ENCODE results near the gene TRIP4.
"Not testable (repeated sequence)": the region's sequence is repeated elsewhere in the genome, so short reads cannot be mapped to it uniquely, and the experiment has no call there.

TRIP4 gene

DNA sequence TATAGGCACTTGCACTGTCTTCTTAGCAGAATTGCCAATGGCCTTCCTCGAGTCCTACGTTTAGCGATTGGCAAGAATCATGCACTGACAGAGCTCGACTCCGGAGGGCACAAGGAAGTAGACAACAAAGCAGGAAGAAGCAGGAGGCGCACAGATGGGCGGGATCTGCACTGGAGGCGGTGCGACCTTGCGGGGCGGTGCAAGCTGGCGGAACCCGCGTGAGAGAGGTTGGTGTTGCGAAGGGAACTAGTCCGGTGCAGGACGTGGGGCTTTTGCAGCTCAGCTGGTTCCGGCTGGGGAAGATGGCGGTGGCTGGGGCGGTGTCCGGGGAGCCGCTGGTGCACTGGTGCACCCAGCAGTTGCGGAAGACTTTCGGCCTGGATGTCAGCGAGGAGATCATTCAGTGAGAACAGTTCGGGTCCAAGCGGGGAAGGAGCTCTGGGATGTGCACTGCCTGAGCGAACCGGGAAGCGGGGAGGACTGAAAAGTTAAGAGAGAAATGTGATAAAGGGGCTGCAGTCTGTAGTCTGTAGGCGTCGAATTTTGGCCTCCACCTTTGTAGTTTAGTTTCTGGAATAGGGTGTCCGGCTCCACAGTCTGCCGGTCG, at the start of gene TRIP4:
TRIP4 (plus strand) TSS at position 275 of the 607 bp plus-strand sequence; CDS start at position 303, 28 bp downstream.
- peak; percentile 92 for DNase-seq (ENCODE audit: low read depth, low spot score)

DNA sequence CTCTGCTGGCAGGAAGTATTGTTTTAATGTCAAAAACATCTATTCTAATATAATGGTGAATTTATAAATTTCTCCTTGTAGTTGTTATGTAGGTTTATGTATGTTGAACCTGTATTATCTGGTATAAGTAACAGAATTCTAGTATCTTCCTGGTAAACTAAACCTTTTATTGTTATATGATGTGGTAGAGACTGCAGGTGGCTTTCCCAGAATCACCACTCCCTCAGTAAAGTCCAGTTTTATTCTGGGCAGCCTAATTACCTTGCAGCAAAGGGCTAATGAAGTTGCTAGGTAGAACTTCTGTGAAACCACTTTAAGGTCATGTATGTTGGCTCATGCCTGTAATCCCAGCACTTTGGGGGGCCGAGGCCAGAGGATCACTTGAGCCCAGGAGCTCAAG, 47.3 kb upstream of the TRIP4 start:
- no peak for DNase-seq (ENCODE audit: low read depth, low spot score)

- no peak for DNase-seq (ENCODE audit: low read depth, low spot score)
These were observed 45.7 kb upstream of the TRIP4 start for GRCh38 chr15:64341961-64342360.

DNA sequence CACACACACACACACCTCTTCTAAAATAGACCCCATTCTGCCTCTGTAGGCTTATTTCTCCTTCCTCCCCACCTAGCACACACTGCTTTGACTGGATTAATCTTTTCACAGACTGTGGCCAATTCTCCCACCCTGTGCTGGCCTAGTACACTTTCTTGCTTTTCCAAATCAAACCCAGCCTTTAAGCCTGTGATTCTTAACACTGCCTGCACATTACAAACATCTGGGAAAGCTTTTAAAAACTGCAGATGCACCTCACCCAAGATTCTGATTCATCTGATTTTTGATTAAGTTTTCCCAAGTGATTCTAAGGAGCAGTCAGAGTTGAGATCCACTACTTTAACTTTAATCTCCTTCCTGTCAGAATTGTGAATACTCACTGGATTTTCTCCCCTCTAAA, 44.4 kb upstream of the TRIP4 start:
- DNase-seq (ENCODE audit: low read depth, low spot score), result no peak

GRCh38 chr15:64343841-64344240, 43.8 kb upstream of the TRIP4 start:
- DNase-seq (ENCODE audit: low read depth, low spot score), result no peak

- no peak for DNase-seq (ENCODE audit: low read depth, low spot score)
These were observed 42.9 kb upstream of the TRIP4 start for GRCh38 chr15:64344651-64345294.

DNA sequence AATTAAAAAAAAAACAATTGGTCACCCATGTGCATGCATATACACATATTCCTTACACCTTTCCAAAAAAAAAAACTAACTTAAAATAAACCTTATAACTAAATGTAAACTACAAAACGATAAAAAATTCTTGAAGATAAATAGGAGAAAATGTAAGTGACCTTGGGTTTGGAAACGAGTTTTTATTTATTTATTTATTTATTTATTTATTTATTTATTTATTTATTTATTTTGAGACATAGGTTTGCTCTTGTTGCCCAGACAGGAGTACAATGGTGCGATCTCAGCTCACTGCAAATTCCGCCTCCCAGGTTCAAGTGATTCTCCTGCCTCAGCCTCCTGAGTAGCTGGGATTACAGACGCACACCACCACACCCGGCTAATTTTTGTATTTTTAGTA, 41.4 kb upstream of the TRIP4 start:
- not testable (repeated sequence) for DNase-seq (ENCODE audit: low read depth, low spot score)

DNA sequence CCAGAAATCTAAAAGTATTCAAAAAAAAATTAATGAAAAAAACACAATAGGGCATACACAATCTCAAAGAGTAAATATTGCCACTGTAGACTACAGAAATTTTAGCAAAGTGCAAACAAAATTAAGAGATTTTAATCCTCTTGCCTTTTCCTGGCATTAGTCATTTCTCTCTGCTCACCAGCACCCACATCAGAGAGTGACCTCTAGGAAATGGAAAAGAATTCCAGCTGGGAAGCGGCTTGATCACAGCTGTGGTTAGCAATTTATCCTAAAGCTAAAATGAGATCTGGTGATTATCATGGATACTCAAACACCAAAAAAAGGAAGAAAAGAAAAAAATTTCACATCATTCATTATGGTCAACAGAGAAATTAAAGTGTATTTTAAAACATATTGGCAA, 39.2 kb upstream of the TRIP4 start:
- no peak for DNase-seq (ENCODE audit: low read depth, low spot score)

DNA sequence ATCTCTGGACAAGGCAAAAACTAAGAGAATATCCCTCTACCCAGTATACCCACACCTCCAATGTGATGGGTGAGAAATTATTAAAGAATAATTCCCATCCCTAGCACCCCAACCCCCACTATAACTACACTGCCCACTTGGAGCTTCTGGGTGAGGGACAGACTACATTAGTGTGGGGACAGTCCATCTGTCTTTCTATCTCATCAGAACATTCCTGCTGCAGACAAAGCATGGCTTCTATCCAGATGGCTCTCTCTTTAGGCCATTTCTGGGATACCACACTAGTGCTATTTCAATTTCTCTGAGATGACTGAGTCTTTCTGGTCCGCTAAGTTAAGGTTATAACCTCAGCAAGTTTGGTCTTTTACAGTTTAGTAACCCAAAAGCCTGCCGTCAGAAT, 38.3 kb upstream of the TRIP4 start:
- no peak for DNase-seq (ENCODE audit: low read depth, low spot score)

- DNase-seq (ENCODE audit: low read depth, low spot score), result no peak
These were observed 36.4 kb upstream of the TRIP4 start for GRCh38 chr15:64351265-64351664.

GRCh38 chr15:64354688-64355344, 32.8 kb upstream of the TRIP4 start:
- DNase-seq (ENCODE audit: low read depth, low spot score), result no peak

DNA sequence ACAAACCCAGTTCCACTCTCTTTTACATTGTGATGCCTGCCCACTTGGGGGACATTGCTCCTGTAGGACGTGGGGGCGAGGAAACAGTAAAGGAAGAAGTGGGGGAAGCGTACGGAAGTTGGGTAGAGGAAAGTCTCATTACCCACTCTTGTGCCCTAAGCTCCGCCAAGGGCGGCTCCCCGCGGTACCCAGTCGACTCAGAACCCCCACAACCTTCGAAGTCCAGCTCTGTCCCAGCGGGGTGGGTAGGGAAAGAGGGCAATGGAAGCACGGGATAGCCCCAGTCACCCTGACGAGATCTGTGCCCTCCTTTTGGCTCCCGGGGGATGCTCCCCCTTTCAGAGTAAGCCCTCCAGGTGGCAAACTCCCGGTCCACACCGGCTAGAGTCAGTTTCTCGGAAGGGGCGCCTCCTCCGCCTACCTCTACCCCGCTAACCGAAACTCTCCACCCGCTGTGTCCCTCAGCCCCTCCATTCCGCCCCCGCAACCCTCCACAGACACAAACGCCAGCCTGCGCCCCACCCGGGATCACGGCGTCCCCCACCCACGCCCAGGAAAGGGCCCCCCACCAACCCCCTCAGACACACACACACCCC, 32.2 kb upstream of the TRIP4 start:
- no peak for DNase-seq (ENCODE audit: low read depth, low spot score)

- DNase-seq (ENCODE audit: low read depth, low spot score), result peak; percentile 83
These were observed 31.5 kb upstream of the TRIP4 start, which contains the start of gene CSNK1G1 for GRCh38 chr15:64355944-64356709. TSS of gene CSNK1G1 (minus strand) at chr15:64356173. CDS start at chr15:64300499, 55,674 bp downstream.

- no peak for DNase-seq (ENCODE audit: low read depth, low spot score)
These were observed 31.0 kb upstream of the TRIP4 start for GRCh38 chr15:64356710-64357040.

- DNase-seq (ENCODE audit: low read depth, low spot score), result no peak
These were observed 26.4 kb upstream of the TRIP4 start for GRCh38 chr15:64361259-64361658.

DNA sequence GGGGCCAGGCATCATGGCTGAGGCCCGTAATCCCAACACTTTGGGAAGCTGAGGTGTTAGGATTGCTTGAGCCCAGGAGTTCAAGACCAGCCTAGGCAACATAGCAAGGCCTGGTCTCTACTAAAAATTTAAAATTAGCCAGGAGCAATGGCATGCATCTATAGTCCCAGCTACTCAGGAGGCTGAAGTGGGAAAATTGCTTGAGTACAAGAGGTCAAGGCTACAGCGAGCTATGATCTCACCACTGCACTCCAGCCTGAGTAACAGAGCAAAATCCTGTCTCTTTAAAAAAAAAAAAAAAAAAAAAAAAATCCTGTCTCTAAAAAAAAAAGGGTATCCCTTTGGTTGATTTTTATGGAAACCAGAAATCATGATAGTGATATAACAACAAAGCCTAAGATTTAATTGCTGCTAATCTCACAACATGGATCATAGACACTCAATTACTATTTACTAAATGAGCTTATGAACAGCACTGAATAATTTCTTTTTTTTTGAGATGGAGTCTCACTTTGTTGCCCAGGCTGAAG, 18.5 kb upstream of the TRIP4 start:
- no peak for DNase-seq (ENCODE audit: low read depth, low spot score)

DNA sequence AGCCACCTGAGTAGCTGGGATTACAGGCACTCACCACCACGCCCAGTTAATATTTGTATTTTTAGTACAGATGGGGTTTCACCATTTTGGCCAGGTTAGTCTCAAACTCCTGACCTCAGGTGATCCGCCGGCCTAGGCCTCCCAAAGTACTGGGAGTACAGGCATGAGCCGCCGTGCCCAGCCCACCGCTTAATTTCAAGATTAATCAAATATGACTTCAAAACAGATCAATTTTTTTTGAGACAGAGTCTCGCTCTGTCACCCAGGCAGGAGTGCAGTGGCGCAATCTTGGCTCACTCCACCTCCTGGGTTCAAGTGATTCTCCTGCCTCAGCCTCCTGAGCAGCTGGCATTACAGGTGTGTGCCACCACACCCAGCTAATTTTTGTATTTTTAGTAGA, 16.3 kb upstream of the TRIP4 start:
- not testable (repeated sequence) for DNase-seq (ENCODE audit: low read depth, low spot score)

- DNase-seq (ENCODE audit: low read depth, low spot score), result no peak
These were observed 14.3 kb upstream of the TRIP4 start for GRCh38 chr15:64373360-64373759.

- no peak for DNase-seq (ENCODE audit: low read depth, low spot score)
These were observed 8.2 kb upstream of the TRIP4 start for GRCh38 chr15:64379216-64379960.

GRCh38 chr15:64380130-64380870, 7.3 kb upstream of the TRIP4 start:
- DNase-seq (ENCODE audit: low read depth, low spot score), result not testable (repeated sequence)
